Ramos (cell line): ENCODE data around the gene RRBP1.
"Not testable (repeated sequence)": the region's sequence is repeated elsewhere in the genome, so short reads cannot be mapped to it uniquely, and the experiment has no call there.

Experiments
- in situ Hi-C: fragments of 300-500 bp; cut with MboI; formaldehyde crosslinking; loops from one replicate; pipeline ENCODE4 v1.14.3; 2022; ENCODE audit warnings: low sequenced_read_pairs; ENCODE audit not compliant: unreplicated experiment

The RRBP1 gene

DNA sequence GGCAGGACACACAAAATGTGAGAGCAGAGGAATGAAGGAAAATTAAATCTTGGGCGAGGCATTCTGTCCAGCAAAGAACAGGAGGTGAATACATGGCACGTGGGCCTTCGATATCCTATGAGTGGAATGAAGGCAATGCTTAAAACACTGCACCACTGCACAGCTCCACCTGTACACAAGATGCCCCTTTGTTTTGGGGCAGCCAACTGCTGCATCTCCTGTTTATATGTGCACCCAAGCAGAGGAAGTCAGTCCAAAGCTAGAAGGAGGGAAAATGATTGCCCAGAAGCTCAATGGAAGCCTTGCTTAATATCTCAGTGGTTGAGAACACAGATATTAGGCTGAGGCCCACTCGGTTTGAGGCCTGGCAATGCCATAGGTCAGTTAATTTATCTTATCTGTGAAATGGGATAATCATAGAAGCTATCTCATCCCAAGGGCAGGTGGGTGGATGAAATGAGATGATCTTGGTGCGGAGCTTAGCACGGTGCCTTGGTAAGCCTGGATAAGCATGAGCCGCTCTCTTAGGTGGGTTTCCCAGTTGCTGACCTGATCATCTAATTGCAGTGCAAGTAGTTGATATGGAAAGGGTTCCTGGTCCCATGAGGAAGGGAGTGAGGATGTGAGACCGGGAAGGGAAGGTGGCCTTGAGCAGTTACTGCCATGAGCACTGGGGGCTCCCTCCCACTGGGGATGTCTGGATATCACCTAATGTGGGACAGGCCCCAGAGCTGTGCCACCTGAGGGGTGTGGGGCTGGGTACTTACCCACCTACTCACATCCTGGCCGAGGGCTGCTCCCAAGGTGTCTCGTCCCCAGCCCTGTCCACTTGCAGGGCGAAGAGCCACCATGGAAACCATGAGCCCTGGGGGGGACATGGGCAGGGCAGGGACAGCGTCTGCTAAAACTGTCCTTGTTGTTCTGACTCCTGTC lies 27.6 kb upstream of the RRBP1 start:
- in situ Hi-C loops, result no loop called here

- in situ Hi-C loops, result no loop called here
Measured at GRCh38 chr20:17708675-17709360, 26.8 kb upstream of the RRBP1 start.

DNA sequence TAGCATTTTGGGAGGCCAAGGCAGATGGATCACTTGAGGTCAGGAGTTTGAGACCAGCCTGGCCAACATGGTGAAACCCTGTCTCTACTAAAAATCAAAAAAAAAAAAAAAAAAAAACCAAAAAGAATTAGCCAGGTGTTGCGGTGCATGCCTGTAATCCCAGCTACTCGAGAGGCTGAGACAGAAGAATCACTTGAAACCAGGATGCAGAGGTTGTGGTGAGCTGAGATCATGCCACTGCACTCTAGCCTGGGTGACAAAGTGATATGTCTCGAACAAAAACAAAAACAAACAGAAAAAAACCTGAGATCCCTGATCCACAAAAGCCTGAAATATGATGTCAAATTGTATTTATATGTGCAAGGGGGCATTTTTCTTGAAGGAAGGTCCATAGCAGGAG lies 25.9 kb upstream of the RRBP1 start:
- in situ Hi-C loops, result not testable (repeated sequence)

- in situ Hi-C loops, result no loop called here
Measured at GRCh38 chr20:17706632-17707031, 24.6 kb upstream of the RRBP1 start.

- in situ Hi-C loops, result no loop called here
Measured at GRCh38 chr20:17705916-17706315, 23.9 kb upstream of the RRBP1 start.

DNA sequence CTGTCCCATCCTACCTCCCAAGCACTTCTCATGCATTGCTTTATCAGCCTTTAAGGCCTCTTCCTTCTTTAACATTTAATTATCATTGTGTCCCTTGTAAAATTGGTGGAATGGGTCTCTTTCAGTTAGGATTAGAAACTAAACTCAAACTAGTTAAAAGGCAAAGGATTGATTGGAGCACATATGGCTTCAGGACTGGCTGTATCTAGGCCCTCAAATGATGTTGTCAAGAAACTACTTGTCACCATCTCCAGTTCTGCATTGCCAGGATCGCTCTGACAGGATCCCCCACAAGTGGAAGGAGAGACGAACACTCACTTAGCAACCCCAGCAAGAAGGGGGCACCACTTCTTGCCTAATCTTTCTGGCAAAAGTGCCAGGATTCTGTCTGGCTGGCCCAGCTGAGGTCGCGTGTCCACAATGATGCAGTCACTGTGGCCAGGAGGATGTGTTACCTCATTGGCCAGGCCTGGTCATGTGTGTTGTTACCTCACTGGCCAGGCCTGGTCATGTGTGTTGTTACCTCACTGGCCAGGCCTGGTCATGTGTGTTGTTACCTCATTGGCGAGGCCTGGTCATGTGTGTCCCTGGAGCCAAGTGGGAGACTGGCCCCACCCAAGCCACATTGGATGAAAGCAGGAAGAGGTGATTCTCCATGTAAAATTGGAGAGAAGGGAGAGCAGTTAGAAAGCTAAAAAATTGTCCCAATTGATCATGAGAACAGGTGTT lies 22.7 kb upstream of the RRBP1 start:
- in situ Hi-C loops, result no loop called here

DNA sequence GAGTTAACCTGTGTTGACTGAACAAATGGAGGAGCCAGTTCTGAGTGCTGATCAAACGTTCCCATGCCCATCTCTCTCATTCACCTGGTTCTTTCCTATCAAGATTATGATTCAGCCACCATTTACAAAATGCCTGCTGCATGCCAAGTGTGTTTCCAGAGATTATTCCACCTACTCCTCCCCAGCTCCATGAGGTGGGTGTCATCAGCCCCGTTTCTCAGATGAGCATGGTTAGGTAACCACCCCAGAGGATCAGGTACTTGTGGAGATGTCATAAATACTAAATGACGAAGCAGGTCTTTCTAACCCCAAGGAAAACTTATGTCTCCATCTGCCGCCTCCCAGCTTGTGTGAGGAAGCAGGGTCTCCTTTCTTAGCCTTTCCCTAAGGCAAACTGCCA lies 19.8 kb upstream of the RRBP1 start:
- in situ Hi-C loops, result no loop called here

- in situ Hi-C loops, result no loop called here
Measured at GRCh38 chr20:17700637-17701036, 18.6 kb upstream of the RRBP1 start.

DNA sequence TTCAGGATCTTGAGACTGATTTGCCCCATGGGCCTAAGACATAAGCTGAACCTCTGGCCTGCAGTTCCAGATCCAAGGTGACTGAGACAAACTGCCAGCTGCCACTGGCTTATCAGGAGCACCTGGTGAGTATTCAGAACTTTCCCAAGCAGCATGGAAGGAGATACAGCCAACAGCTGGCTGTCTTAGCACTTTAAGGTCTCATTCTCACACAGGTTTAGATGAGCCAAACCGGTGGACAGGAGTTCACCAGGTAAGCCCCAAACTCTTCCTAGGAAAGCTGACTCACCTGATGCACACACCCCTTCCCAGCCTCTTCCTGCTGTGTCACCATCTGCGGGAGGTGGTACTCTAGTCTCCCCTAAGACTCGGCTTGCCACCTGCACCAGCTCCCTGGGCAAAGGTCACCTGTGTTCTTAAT lies 17.9 kb upstream of the RRBP1 start, which contains the start of gene BANF2:
Gene BANF2 (plus strand): TSS at position 36 of the 421 bp plus-strand sequence. CDS start 25,060 bp downstream, outside the sequence.
- in situ Hi-C loops, result no loop called here

- in situ Hi-C loops, result no loop called here
Measured at GRCh38 chr20:17698384-17698783, 16.3 kb upstream of the RRBP1 start.

- in situ Hi-C loops, result no loop called here
Measured at GRCh38 chr20:17697171-17697570, 15.1 kb upstream of the RRBP1 start.

GRCh38 chr20:17696287-17696686 lies 14.2 kb upstream of the RRBP1 start:
- in situ Hi-C loops, result no loop called here

- in situ Hi-C loops, result no loop called here
Measured at GRCh38 chr20:17694767-17695166, 12.7 kb upstream of the RRBP1 start.

GRCh38 chr20:17693444-17694001 lies 11.5 kb upstream of the RRBP1 start:
- in situ Hi-C loops, result no loop called here

GRCh38 chr20:17691758-17692157 lies 9.7 kb upstream of the RRBP1 start:
- in situ Hi-C loops, result no loop called here

GRCh38 chr20:17690144-17690543 lies 8.1 kb upstream of the RRBP1 start:
- in situ Hi-C loops, result no loop called here

DNA sequence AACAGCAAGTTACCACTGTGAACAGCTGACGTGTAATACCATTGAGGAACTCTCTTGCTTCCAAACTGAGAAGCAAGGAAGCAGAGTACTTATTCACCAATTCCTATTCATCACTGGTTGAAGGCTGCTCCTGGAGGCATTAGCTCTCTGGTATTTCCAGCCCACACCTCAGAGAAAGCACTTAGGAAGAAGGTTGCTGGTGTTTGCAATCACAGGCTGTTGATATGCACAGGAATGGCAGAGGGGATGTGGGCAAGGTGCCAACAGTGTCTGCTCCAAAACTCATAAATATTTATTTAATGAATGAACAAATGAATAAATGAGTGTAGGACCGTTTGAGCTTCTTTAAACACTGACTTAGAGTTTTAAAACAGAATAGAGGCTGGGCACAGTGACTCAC lies 6.9 kb upstream of the RRBP1 start:
- in situ Hi-C loops, result no loop called here

DNA sequence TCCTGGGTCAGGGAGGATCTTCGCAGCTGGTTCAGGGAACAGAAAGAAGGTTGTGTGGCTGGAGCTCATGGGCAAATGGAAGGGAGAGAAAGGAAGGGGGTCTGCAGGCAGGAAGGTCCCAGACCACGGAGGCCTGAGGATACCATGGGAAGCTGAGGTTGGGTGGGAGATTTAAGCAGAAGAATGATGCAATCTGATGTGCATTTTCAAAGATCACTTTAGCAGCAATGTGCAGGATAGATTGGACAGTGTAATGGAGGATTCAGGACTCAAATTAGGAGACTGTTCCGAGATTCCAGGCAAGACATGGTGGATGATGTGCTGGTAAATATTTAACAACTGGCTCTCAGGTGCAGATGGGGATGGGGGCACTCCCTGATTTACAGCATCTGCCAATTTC lies 5.8 kb upstream of the RRBP1 start:
- in situ Hi-C loops, result no loop called here

DNA sequence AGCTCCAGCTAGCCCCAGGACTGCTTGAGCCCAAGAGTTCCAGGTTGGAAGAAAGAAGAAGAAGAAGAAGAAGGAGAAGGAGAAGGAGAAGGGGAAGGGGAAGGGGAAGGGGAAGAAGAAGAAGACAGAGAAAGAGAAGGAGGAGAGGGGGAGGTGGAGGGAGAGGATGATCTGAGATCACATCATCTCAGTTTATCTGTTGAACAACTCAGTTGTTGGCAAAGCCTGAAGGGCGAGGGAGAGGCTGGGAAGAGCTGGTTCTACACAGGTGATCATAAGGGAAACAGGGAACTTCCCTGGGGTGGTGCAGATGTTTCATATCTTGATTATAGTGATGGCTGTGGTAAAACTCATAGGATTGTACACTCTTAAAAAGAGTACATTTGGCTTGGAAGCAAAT lies 3.1 kb upstream of the RRBP1 start:
- in situ Hi-C loops, result no loop called here

- in situ Hi-C loops, result no loop called here
Measured at GRCh38 chr20:17684077-17684888, 2.2 kb upstream of the RRBP1 start.
